ENCODE data around the gene CDH24. TPM values are rescaled to one million over a fixed set of nuclear protein-coding genes. Genes with fewer than 3 reads are reported as not detected.

The CDH24 gene
- total RNA-seq, 1 experiment from 2014 or later = 7.9 TPM

- peaks cover 7% of the 10 kb centered on the region for H3K4me1 ChIP-seq
- CTCF ChIA-PET = interaction anchor here (0.6 to 3.8 kb wide), 9 partner anchors 13 to 83 kb away, joined by 3 to 27 read pairs (median 8); partner anchors contain the start of gene AJUBA
- BruUV-seq (replicated peaks) = TSS peak; percentile 20
- H3K36me3 ChIP-seq (ENCODE audit: control insufficient read depth, insufficient read depth, low read length) = 0 out of 2 replicates have a peak, but pooled peaks cover 3% of the 10 kb centered on the region
- H3K36me3 Mint-ChIP-seq (ENCODE audit: insufficient read depth, unreplicated experiment) = peaks cover 45% of the 10 kb centered on the region
- TF ChIP-seq CTCF (IDR thresholded peaks at IDR 0.05; ENCODE audit: insufficient read depth in 1 of 2, low read depth in 1 of 2, low read length in 1 of 2, severe bottlenecking in 1 of 2, unreplicated experiment in 1 of 2) = peak; percentile 62 to 89
- H3K27me3 ChIP-seq (replicated peaks; ENCODE audit: control insufficient read depth, insufficient read depth, low read length) = no peaks in the 10 kb centered on the region
- peak overlapping the region; percentile 56 for H3K4me3 ChIP-seq (ENCODE audit: low read depth, low read length)
- no peaks in the 10 kb centered on the region for H3K9me3 ChIP-seq
- POLR2A ChIA-PET = interaction anchor here (1.0 to 1.7 kb wide), 2 partner anchors 9 to 38 kb away, joined by 3 to 4 read pairs; partner anchors contain the start of genes ACIN1 and C14orf119
- peak; percentile 85 to 87 for DNase-seq
- no peaks in the 10 kb centered on the region for H3K9me3 Mint-ChIP-seq (ENCODE audit: unreplicated experiment)
- peak overlapping the region; percentile 85 for H3K4me3 Mint-ChIP-seq (ENCODE audit: unreplicated experiment)
- no peaks in the 10 kb centered on the region for H3K27me3 Mint-ChIP-seq (ENCODE audit: insufficient read depth, unreplicated experiment)
- peaks cover 15% of the 10 kb centered on the region for H3K4me1 Mint-ChIP-seq (ENCODE audit: low read depth, unreplicated experiment)
- H3K27ac Mint-ChIP-seq (ENCODE audit: unreplicated experiment) = peak overlapping the region; percentile 75
- intact Hi-C loops (cut with micrococcal nuclease; ENCODE audit: unreplicated experiment) = loop anchor here (1.0 to 5.0 kb wide), 4 partner anchors 49 to 499 kb away; partner anchors contain the start of gene PRMT5
Measured at GRCh38 chr14:23056145-23056955, 970 bp downstream of the CDH24 start.

GRCh38 chr14:23055621-23056144, 1.6 kb downstream of the CDH24 start:
- H3K27ac Mint-ChIP-seq (ENCODE audit: unreplicated experiment) = peak overlapping the region; percentile 75
- no TSS peak for BruUV-seq (replicated peaks)
- no peak overlapping the region for H3K4me3 ChIP-seq (ENCODE audit: low read depth, low read length)
- peaks cover 7% of the 10 kb centered on the region for H3K4me1 ChIP-seq
- CTCF ChIA-PET = interaction anchor here (1.0 to 3.8 kb wide), 7 partner anchors 13 to 82 kb away, joined by 6 to 27 read pairs (median 8); no protein-coding TSS in a partner anchor
- H3K27me3 Mint-ChIP-seq (ENCODE audit: insufficient read depth, unreplicated experiment) = no peaks in the 10 kb centered on the region
- no peaks in the 10 kb centered on the region for H3K9me3 ChIP-seq
- peak overlapping the region; percentile 85 for H3K4me3 Mint-ChIP-seq (ENCODE audit: unreplicated experiment)
- intact Hi-C loops (cut with micrococcal nuclease; ENCODE audit: unreplicated experiment) = loop anchor here (1.0 to 5.0 kb wide), 4 partner anchors 48 to 498 kb away; partner anchors contain the start of gene PRMT5
- H3K4me1 Mint-ChIP-seq (ENCODE audit: low read depth, unreplicated experiment) = peaks cover 15% of the 10 kb centered on the region
- DNase-seq = no peak
- TF ChIP-seq CTCF (IDR thresholded peaks at IDR 0.05; ENCODE audit: insufficient read depth in 1 of 2, low read depth in 1 of 2, low read length in 1 of 2, severe bottlenecking in 1 of 2, unreplicated experiment in 1 of 2) = no peak
- H3K27me3 ChIP-seq (replicated peaks; ENCODE audit: control insufficient read depth, insufficient read depth, low read length) = no peaks in the 10 kb centered on the region
- no peaks in the 10 kb centered on the region for H3K36me3 ChIP-seq (ENCODE audit: control insufficient read depth, insufficient read depth, low read length)
- H3K9me3 Mint-ChIP-seq (ENCODE audit: unreplicated experiment) = no peaks in the 10 kb centered on the region
- POLR2A ChIA-PET = interaction anchor here (1.0 to 1.7 kb wide), 2 partner anchors 8 to 39 kb away, joined by 3 to 4 read pairs; partner anchors contain the start of genes ACIN1 and C14orf119
- peaks cover 39% of the 10 kb centered on the region for H3K36me3 Mint-ChIP-seq (ENCODE audit: insufficient read depth, unreplicated experiment)

- H3K36me3 ChIP-seq (ENCODE audit: control insufficient read depth, insufficient read depth, low read length) = no peaks in the 10 kb centered on the region
- Mint-ChIP-seq H3K36me3 (ENCODE audit: insufficient read depth, unreplicated experiment) (peaks cover 33% of the 10 kb centered on the region), H3K9me3 (ENCODE audit: unreplicated experiment) (no peaks in the 10 kb centered on the region), H3K4me1 (ENCODE audit: low read depth, unreplicated experiment) (peaks cover 15% of the 10 kb centered on the region), H3K4me3 (ENCODE audit: unreplicated experiment) (no peak overlapping the region), H3K27ac (ENCODE audit: unreplicated experiment) (no peak overlapping the region), H3K27me3 (ENCODE audit: insufficient read depth, unreplicated experiment) (no peaks in the 10 kb centered on the region)
- DNase-seq = no peak
- H3K4me1 ChIP-seq = peaks cover 7% of the 10 kb centered on the region
- POLR2A ChIA-PET = interaction anchor here (1.7 kb wide), 1 partner anchor 40 kb away, joined by 4 read pairs; the partner anchor contains the start of genes ACIN1 and C14orf119
- CTCF ChIA-PET = interaction anchor here (1.0 to 3.8 kb wide), 6 partner anchors 48 to 82 kb away, joined by 6 to 27 read pairs (median 8); no protein-coding TSS in a partner anchor
- no peaks in the 10 kb centered on the region for H3K27me3 ChIP-seq (replicated peaks; ENCODE audit: control insufficient read depth, insufficient read depth, low read length)
- no TSS peak for BruUV-seq (replicated peaks)
- TF ChIP-seq CTCF (IDR thresholded peaks at IDR 0.05; ENCODE audit: insufficient read depth in 1 of 2, low read depth in 1 of 2, low read length in 1 of 2, severe bottlenecking in 1 of 2, unreplicated experiment in 1 of 2) = no peak
- intact Hi-C loops (cut with micrococcal nuclease; ENCODE audit: unreplicated experiment) = loop anchor here (5.0 kb wide), 1 partner anchor 498 kb away; no protein-coding TSS in a partner anchor
- no peaks in the 10 kb centered on the region for H3K9me3 ChIP-seq
- H3K4me3 ChIP-seq (ENCODE audit: low read depth, low read length) = no peak overlapping the region
Measured at GRCh38 chr14:23055147-23055550, 2.2 kb downstream of the CDH24 start.
